HG02763 (cell line): ENCODE results near the gene SHC2.
"Not testable (repeated sequence)": the region's sequence is repeated elsewhere in the genome, so short reads cannot be mapped to it uniquely, and the experiment has no call there.

Source experiments
- ATAC-seq: cut with Tn5 transposase; IDR thresholded peaks from one replicate; pipeline ENCODE4 v1.9.1; 2021; ENCODE audit warnings: mild to moderate bottlenecking, moderate library complexity; ENCODE audit not compliant: unreplicated experiment

Gene SHC2

GRCh38 chr19:447816-448560 is 12.8 kb downstream of the SHC2 start:
- no peak for ATAC-seq

- ATAC-seq, result no peak
Observed at GRCh38 chr19:447064-447426, 13.8 kb downstream of the SHC2 start.

DNA sequence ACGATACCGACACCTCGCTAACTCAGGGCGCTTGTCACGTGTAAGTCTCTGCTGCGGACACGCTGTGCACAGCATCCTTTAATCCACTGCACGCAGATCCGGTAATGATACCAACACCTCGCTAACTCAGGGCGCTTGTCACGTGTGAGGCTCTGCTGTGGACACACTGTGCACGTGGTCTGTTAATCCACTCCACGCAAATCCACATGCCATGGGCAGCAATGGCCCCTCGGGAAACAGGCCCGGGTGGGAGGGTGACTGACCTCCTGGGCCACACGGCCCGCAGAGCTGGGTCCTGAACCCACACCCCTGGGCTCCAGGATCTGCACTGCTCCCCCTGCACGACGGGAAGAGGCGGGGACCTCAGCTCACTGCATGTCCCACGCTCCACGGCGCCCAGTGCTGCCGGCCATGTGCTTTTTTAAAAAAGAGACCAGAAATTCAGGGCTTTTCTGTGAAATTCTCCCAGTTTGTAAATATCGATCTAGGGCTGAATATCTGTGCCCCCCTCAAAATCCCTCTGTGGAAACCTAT is 16.1 kb downstream of the SHC2 start:
- ATAC-seq, result no peak

DNA sequence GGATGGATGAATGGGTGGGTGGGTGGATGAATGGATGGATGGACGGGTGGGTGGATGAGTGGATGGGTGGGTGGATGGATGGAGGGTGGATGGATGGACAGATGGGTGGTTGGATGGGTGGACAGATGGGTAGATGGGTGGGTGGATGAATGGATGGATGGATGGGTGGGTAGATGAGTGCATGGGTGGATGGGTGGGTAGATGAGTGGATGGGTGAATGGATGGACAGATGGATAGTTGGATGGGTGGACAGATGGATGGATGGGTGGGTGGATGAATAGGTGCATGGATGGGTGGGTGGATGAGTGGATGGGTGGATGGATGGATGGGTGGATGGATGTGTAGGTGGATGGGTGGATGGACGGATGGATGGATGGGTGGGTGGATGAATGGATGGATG is 17.8 kb downstream of the SHC2 start:
- ATAC-seq, result no peak

DNA sequence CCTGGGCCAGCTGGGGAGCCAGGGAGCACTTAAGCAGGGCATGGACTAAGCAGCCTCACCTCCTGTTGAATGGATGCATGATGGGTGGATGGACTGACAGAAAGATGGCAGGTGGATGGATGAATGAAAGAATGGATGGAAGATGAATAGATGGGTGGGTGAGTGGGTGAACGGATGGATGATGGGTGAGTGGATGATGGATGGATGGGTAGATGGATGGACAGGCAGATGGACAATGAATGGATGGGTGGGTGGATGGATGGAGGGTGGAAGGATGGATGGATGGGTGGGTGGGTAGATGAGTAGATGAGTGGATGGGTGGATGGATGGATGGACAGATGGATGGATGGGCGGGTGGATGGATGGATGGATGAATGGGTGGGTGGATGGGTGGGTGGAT is 18.7 kb downstream of the SHC2 start:
- no peak for ATAC-seq

- ATAC-seq, result no peak
Observed at GRCh38 chr19:441213-441836, 19.5 kb downstream of the SHC2 start.

GRCh38 chr19:440391-441212 is 20.2 kb downstream of the SHC2 start:
- no peak for ATAC-seq

GRCh38 chr19:439167-439900 is 21.5 kb downstream of the SHC2 start:
- ATAC-seq, result no peak

- ATAC-seq, result no peak
Observed at GRCh38 chr19:438416-438958, 22.3 kb downstream of the SHC2 start.

DNA sequence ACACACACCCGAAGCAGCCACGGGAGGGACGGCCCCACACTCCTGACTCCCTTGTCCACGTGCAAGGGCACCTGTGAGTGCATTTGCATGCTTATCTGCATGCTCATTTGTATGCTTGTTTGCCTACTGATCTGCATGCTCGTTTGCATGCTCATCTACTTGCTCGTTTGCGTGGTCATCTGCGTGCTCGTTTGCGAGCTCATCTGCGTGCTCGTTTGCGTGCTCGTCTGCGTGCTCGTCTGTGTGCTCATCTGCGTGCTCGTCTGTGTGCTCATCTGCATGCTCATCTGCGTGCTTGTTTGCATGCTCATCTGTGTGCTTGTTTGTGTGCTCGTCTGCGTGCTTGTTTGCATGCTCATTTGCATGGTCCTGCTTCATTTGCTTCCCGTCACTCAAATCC is 23.8 kb downstream of the SHC2 start:
- ATAC-seq, result no peak

DNA sequence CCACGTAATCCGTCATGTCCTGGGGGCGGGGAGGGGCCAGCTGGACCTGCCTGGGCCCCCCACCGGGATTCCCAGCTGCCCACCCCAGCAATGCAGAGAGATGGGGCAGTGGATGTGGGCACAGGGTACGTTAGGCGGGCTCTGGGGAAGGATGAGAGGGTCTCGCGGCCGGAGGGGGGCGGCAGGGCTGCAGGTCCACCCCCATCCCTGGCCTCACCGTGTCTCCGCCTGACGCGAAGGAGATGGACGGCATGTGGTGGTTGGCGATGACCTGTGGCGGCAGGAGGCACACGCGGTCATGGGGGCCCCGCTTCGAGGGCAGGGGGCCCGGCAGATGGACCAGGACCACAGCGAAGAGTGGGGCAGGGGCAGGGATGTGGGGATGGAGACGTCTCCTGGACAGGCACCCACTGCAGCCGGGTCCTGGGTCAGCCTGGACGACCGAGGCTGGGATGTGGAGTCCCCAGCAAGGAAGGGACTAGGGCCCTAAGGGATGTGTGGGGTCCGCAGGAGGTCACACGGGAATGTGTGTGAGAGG is 24.4 kb downstream of the SHC2 start:
- ATAC-seq, result no peak

- no peak for ATAC-seq
Observed at GRCh38 chr19:435707-436412, 25.0 kb downstream of the SHC2 start.

DNA sequence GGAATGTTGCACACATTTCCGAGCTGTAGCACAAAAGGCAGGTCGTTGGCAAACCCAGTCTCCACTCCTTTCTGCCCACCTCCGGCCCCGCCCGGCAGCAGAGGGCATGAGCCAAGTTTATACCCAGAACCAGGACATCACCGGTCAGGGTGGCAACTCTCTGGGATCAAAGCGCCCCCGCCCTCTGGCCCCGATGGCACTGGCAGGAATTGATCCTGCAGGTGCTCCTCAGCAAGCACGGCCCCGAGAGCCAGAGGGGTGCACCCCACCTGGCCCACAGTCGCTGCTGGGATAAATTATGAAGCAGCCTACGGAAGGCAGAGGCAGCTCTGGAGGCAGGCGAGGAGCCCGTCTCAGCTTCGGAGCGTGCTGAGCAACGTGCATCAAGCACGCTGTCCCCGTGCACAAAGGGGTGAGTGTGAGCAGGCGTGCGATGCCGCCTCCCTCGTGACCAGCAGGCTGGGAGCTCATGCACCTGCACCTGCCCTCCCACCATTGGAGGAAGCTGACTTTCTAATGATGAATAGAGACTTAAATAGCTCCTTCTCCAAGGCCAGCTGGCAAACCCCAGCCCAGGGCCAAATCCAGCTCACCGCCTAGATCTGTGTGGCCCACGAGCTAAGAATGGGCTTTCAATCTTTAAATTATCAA is 25.7 kb downstream of the SHC2 start:
- no peak for ATAC-seq

- ATAC-seq, result no peak
Observed at GRCh38 chr19:434152-434960, 26.5 kb downstream of the SHC2 start.

- no peak for ATAC-seq
Observed at GRCh38 chr19:430701-431100, 30.1 kb downstream of the SHC2 start.

- ATAC-seq, result no peak
Observed at GRCh38 chr19:428149-428548, 32.7 kb downstream of the SHC2 start.

GRCh38 chr19:427675-428074 is 33.2 kb downstream of the SHC2 start:
- ATAC-seq, result not testable (repeated sequence)

- no peak for ATAC-seq
Observed at GRCh38 chr19:426725-427445, 33.9 kb downstream of the SHC2 start.
